ENCODE results near the gene NTHL1.

GRCh38 chr16:2040041-2040786 is 7.4 kb downstream of the NTHL1 start:
- TF ChIP-seq STAT1 (IDR thresholded peaks at IDR 0.05; ENCODE audit: unreplicated experiment): no peak
- no peak for TF ChIP-seq EZH2 (IDR thresholded peaks at IDR 0.05; ENCODE audit: low read depth, unreplicated experiment)
- TF ChIP-seq CTCF (conservative IDR thresholded peaks at IDR 0.05; ENCODE audit: low read depth in 2 of 2): no peak

All from GM23338 (cell line).